GM19324 (cell line): ENCODE measurements around the gene SFI1.
"Not testable (repeated sequence)": the region's sequence is repeated elsewhere in the genome, so short reads cannot be mapped to it uniquely, and the experiment has no call there.

Experiments used
- ATAC-seq: cut with Tn5 transposase; IDR thresholded peaks from one replicate; pipeline ENCODE4 v1.9.1; 2021; ENCODE audit warnings: mild to moderate bottlenecking, moderate library complexity; ENCODE audit not compliant: unreplicated experiment, low FRiP score

SFI1 gene

GRCh38 chr22:31630331-31631329 lies 134.3 kb downstream of the SFI1 start:
- ATAC-seq, result peak; percentile 48

GRCh38 chr22:31631436-31631835 lies 135.1 kb downstream of the SFI1 start:
- no peak for ATAC-seq

- ATAC-seq, result no peak
Observed at GRCh38 chr22:31635638-31636306, 139.4 kb downstream of the SFI1 start.

- ATAC-seq, result peak; percentile 47
Observed at GRCh38 chr22:31637447-31637890, 141.1 kb downstream of the SFI1 start.

GRCh38 chr22:31637891-31638618 lies 141.7 kb downstream of the SFI1 start:
- peak; percentile 32 for ATAC-seq

GRCh38 chr22:31639436-31640039 lies 143.2 kb downstream of the SFI1 start:
- no peak for ATAC-seq

GRCh38 chr22:31646186-31647019 lies 150.1 kb downstream of the SFI1 start:
- ATAC-seq, result no peak

- ATAC-seq, result no peak
Observed at GRCh38 chr22:31647066-31647465, 150.7 kb downstream of the SFI1 start.

- ATAC-seq, result no peak
Observed at GRCh38 chr22:31647523-31648320, 151.4 kb downstream of the SFI1 start.

- no peak for ATAC-seq
Observed at GRCh38 chr22:31650391-31650790, 154.1 kb downstream of the SFI1 start.

- no peak for ATAC-seq
Observed at GRCh38 chr22:31651664-31652063, 155.3 kb downstream of the SFI1 start.

- no peak for ATAC-seq
Observed at GRCh38 chr22:31652088-31652487, 155.8 kb downstream of the SFI1 start.

- no peak for ATAC-seq
Observed at GRCh38 chr22:31652911-31653684, 156.8 kb downstream of the SFI1 start.

- ATAC-seq, result no peak
Observed at GRCh38 chr22:31653944-31654343, 157.6 kb downstream of the SFI1 start.

GRCh38 chr22:31654408-31654807 lies 158.1 kb downstream of the SFI1 start:
- no peak for ATAC-seq

GRCh38 chr22:31659246-31659645 lies 162.9 kb downstream of the SFI1 start:
- ATAC-seq, result no peak

- ATAC-seq, result not testable (repeated sequence)
Observed at GRCh38 chr22:31660860-31661341, 164.6 kb downstream of the SFI1 start.
